GM23338 (cell line): ENCODE results near the gene SRI. TPM values are rescaled to one million over a fixed set of nuclear protein-coding genes. Genes with fewer than 3 reads are reported as not detected.

ENCODE experiments used
- ATAC-seq: fragments of 200-7000 bp; cut with Tn5 transposase; 3 replicates; pipeline ENCODE4 v1.9.1; 2020
- DNase-seq: peaks from one replicate; pipeline ENCODE4 v3.0.0-alpha.2; 2015; ENCODE audit warnings: low spot score
- H2AFZ ChIP-seq: fragments of 200-600 bp; sonication (generic); 2 replicates; pipeline ENCODE4 v1.8.0; 2016; ENCODE audit warnings: antibody characterized with exemption, mild to moderate bottlenecking, moderate library complexity
- H3F3A ChIP-seq: fragments of 200-600 bp; sonication (generic); replicated peaks from 2 replicates; pipeline ENCODE4 v1.8.0; 2017; ENCODE audit warnings: antibody characterized with exemption, mixed run types, low read depth
- H3K27ac ChIP-seq: fragments of 200-600 bp; sonication (generic); 2 replicates; pipeline ENCODE4 v1.6.1; 2016; ENCODE audit warnings: low read depth
- H3K27me3 ChIP-seq: fragments of 200-600 bp; sonication (generic); 2 replicates; pipeline ENCODE4 v1.8.0; 2016; ENCODE audit warnings: mild to moderate bottlenecking, mixed run types, moderate library complexity; ENCODE audit not compliant: insufficient read depth
- H3K36me3 ChIP-seq: fragments of 200-600 bp; sonication (generic); 2 replicates; pipeline ENCODE4 v1.8.0; 2016; ENCODE audit warnings: mild to moderate bottlenecking; ENCODE audit not compliant: insufficient read depth
- H3K4me1 ChIP-seq: fragments of 200-600 bp; sonication (generic); 2 replicates; pipeline ENCODE4 v1.8.0; 2016; ENCODE audit warnings: mild to moderate bottlenecking, moderate library complexity; ENCODE audit not compliant: insufficient read depth
- H3K4me2 ChIP-seq: fragments of 200-600 bp; sonication (generic); 2 replicates; pipeline ENCODE4 v1.7.1; 2017; ENCODE audit warnings: mixed run types
- H3K4me3 ChIP-seq: fragments of 200-600 bp; sonication (generic); 2 replicates; pipeline ENCODE4 v1.6.1; 2016; ENCODE audit warnings: mixed run types
- H3K79me2 ChIP-seq: fragments of 200-600 bp; sonication (generic); replicated peaks from 2 replicates; pipeline ENCODE4 v1.8.0; 2017; ENCODE audit warnings: mild to moderate bottlenecking; ENCODE audit not compliant: insufficient read depth
- H3K9me2 ChIP-seq: fragments of 200-600 bp; sonication (generic); 2 replicates; pipeline ENCODE4 v1.8.0; 2017; ENCODE audit not compliant: insufficient read depth
- H4K20me1 ChIP-seq: fragments of 200-600 bp; sonication (generic); replicated peaks from 2 replicates; pipeline ENCODE4 v1.8.0; 2017; ENCODE audit warnings: mild to moderate bottlenecking; ENCODE audit not compliant: insufficient read depth
- H3K27ac Mint-ChIP-seq: 2 replicates; pipeline ENCODE4 v1.8.0; 2020; ENCODE audit warnings: inconsistent platforms, mild to moderate bottlenecking, moderate library complexity, mixed read lengths
- H3K27me3 Mint-ChIP-seq: 3 replicates; pipeline ENCODE4 v1.8.0; 2022; ENCODE audit warnings: low read depth, mild to moderate bottlenecking, moderate library complexity, mixed read lengths, inconsistent platforms; ENCODE audit not compliant: insufficient read depth, poor library complexity
- H3K36me3 Mint-ChIP-seq: 3 replicates; pipeline ENCODE4 v1.8.0; 2021; ENCODE audit warnings: low read depth, mild to moderate bottlenecking, inconsistent platforms, moderate library complexity, mixed read lengths
- H3K4me1 Mint-ChIP-seq: 3 replicates; pipeline ENCODE4 v1.8.0; 2020; ENCODE audit warnings: mild to moderate bottlenecking, inconsistent platforms, mixed read lengths
- H3K4me3 Mint-ChIP-seq: 3 replicates; pipeline ENCODE4 v1.8.0; 2021; ENCODE audit warnings: moderate library complexity, mild to moderate bottlenecking, inconsistent platforms, mixed read lengths
- H3K9me3 Mint-ChIP-seq: 3 replicates; pipeline ENCODE4 v1.8.0; 2020; ENCODE audit warnings: moderate library complexity, mild to moderate bottlenecking, inconsistent platforms, mixed read lengths
- CREB1 ChIP-seq: fragments of 250-450 bp; sonication (Bioruptor Pico); IDR thresholded peaks from 2 replicates; pipeline ENCODE4 v1.5.0; 2020; ENCODE audit warnings: low read depth, mild to moderate bottlenecking, moderate library complexity
- CTCF ChIP-seq, 2 experiments: fragments of 200-600 bp in 1 of 2; sonication (generic) in 1 of 2; conservative IDR thresholded peaks; 2 replicates each; pipeline versions ENCODE4 v1.5.1 to v1.6.1; 2016 to 2017; ENCODE audit warnings: antibody characterized with exemption in 2 of 2, low read depth in 2 of 2, mild to moderate bottlenecking in 2 of 2, moderate library complexity in 1 of 2
- ETS1 ChIP-seq: IDR thresholded peaks from 2 replicates; pipeline ENCODE4 v1.6.1; 2016; ENCODE audit warnings: antibody characterized with exemption
- EZH2 ChIP-seq: fragments of 200-600 bp; sonication (generic); IDR thresholded peaks from one replicate; pipeline ENCODE4 v1.8.0; 2017; ENCODE audit warnings: antibody characterized with exemption, mild to moderate bottlenecking, low read depth; ENCODE audit not compliant: unreplicated experiment
- EZH2phosphoT487 ChIP-seq: fragments of 200-600 bp; sonication (generic); IDR thresholded peaks from one replicate; pipeline ENCODE4 v1.8.1; 2018; ENCODE audit warnings: antibody characterized with exemption; ENCODE audit not compliant: unreplicated experiment
- JUNB ChIP-seq: IDR thresholded peaks from one replicate; pipeline ENCODE4 v1.6.1; 2016; ENCODE audit warnings: antibody characterized with exemption; ENCODE audit not compliant: unreplicated experiment
- NANOG ChIP-seq: IDR thresholded peaks from 2 replicates; pipeline ENCODE4 v1.6.1; 2016; ENCODE audit warnings: antibody characterized with exemption, borderline replicate concordance
- POLR2AphosphoS5 ChIP-seq: IDR thresholded peaks from 2 replicates; pipeline ENCODE4 v1.6.1; 2016; ENCODE audit warnings: antibody characterized with exemption, low read depth
- REST ChIP-seq: IDR thresholded peaks from one replicate; pipeline ENCODE4 v1.6.1; 2018; ENCODE audit warnings: antibody characterized with exemption; ENCODE audit not compliant: unreplicated experiment
- STAT1 ChIP-seq: IDR thresholded peaks from one replicate; pipeline ENCODE4 v1.6.1; 2016; ENCODE audit warnings: antibody characterized with exemption; ENCODE audit not compliant: unreplicated experiment
- ZNF114 ChIP-seq: fragments of 250-450 bp; sonication (Bioruptor Pico); IDR thresholded peaks from 2 replicates; pipeline ENCODE4 v1.5.0; 2020; ENCODE audit warnings: mild to moderate bottlenecking, moderate library complexity
- ZNF331 ChIP-seq: fragments of 250-450 bp; sonication (Bioruptor Pico); IDR thresholded peaks from 2 replicates; pipeline ENCODE4 v1.5.0; 2020; ENCODE audit warnings: low read depth, mild to moderate bottlenecking, moderate library complexity
- ZNF462 ChIP-seq: fragments of 250-450 bp; sonication (Bioruptor Pico); IDR thresholded peaks from 2 replicates; pipeline ENCODE4 v1.5.0; 2020; ENCODE audit warnings: mild to moderate bottlenecking, moderate library complexity
- polyA plus RNA-seq: library from polyadenylated mRNA; unstranded; fragments of >200 nt; fragmentation: Nextera tagmentation; extraction: Ambion mirVana; gene quantifications from 2 replicates; pipeline ENCODE4 v1.2.1, GENCODE V29; 2016
- total RNA-seq: library from RNA; depleted of rRNA; stranded (reverse); fragments of >200 nt; shearing (Covaris generic); gene quantifications from 2 replicates; pipeline ENCODE4 v1.2.3, GENCODE V29; 2014

SRI gene
- total and polyA plus RNA-seq, 2 experiments from 2014 or later: 141 to 321 TPM

- no peak for TF ChIP-seq CTCF (conservative IDR thresholded peaks at IDR 0.05; ENCODE audit: low read depth in 2 of 2)
- TF ChIP-seq REST: no peak
- TF ChIP-seq STAT1: no peak
- no peak for TF ChIP-seq POLR2AphosphoS5
- no peak for TF ChIP-seq NANOG
- TF ChIP-seq EZH2phosphoT487: no peak
- TF ChIP-seq EZH2: no peak
- TF ChIP-seq ETS1: no peak
- TF ChIP-seq CREB1 (CRISPR knock-in tag): no peak
- no peak for TF ChIP-seq JUNB
- TF ChIP-seq ZNF331 (CRISPR knock-in tag): no peak
Measured at GRCh38 chr7:88253640-88254039, 33.8 kb upstream of the SRI start (continued).

GRCh38 chr7:88244258-88244657 lies 24.4 kb upstream of the SRI start:
- peaks cover 6% of the 10 kb centered on the region; the same call in 2 of the 3 replicates for H3K4me1 Mint-ChIP-seq
- H3K27me3 ChIP-seq: no peaks in the 10 kb centered on the region
- no peak for DNase-seq

More at GRCh38 chr7:88244258-88244657, 24.4 kb upstream of the SRI start:
- Mint-ChIP-seq H3K27ac (no peak overlapping the region), H3K36me3 (no peaks in the 10 kb centered on the region), H3K27me3 (peaks cover 2% of the 10 kb centered on the region), H3K4me3 (no peak overlapping the region), H3K9me3 (no peaks in the 10 kb centered on the region; the same call in 2 of the 3 replicates)
- Histone ChIP-seq H3K4me2 (no peak overlapping the region), H3K27ac (no peak overlapping the region), H3K4me1 (0 out of 2 replicates have a peak, but pooled peaks cover 4% of the 10 kb centered on the region), H3F3A (no peaks in the 10 kb centered on the region), H3K4me3 (no peak overlapping the region), H3K36me3 (no peaks in the 10 kb centered on the region), H4K20me1 (no peaks in the 10 kb centered on the region), H3K9me2 (no peaks in the 10 kb centered on the region), H3K79me2 (no peaks in the 10 kb centered on the region), H2AFZ (no peak overlapping the region)
- no peak for ATAC-seq
- TF ChIP-seq ZNF114 (CRISPR knock-in tag): no peak
- TF ChIP-seq JUNB: no peak
- TF ChIP-seq CREB1 (CRISPR knock-in tag): no peak
- no peak for TF ChIP-seq POLR2AphosphoS5
- TF ChIP-seq ZNF462 (CRISPR knock-in tag): no peak
